ENCODE measurements around the gene PAX9. TPM values are rescaled to one million over a fixed set of nuclear protein-coding genes. Genes with fewer than 3 reads are reported as not detected.

Gene PAX9
- total and polyA plus RNA-seq, 10 donors, result 0.02 to 0.43 (median 0.07) TPM; not detected in 3

DNA sequence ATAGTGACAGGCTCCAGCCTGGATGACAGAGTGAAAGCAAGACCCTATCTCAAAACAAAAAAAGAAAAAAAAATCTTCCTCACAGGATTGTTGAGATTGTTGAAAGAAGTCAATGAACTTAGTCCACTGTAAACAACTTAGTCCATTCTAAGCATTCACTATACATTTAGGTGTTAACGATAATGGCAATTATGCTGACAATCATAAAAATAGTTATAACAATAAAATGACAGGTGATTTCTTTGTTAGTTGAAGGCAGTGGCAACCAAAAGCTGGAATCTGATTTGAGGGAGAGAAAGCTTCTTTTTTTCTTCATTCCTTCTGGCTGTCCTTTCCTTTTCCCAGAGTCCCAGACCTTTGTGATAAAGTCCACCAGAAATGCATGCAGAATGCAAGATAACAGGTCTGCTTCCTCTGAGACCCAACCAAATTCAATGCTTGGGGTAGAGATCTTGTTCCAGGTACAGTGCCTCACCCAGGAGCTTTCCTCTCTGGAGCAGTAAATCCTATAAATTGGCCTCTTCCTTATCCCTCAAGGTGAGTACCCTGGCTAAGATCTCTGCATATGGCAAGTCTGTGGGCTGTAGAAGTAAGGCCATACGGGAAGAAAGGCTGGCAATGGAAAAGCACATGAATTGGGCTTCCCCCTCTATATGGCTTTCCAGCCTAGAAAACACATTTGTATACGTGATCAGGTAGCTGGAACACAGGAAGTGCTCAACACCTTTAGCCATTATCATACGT lies 52.5 kb downstream of the PAX9 start:
- no peaks in the 10 kb centered on the region for H3K36me3 ChIP-seq
- H3K27me3 ChIP-seq (replicated peaks in 1 of 7), result no peaks in the 10 kb centered on the region
- TF ChIP-seq POLR2AphosphoS5 (IDR thresholded peaks at IDR 0.05) (no peak), POLR2A (IDR thresholded peaks at IDR 0.05) (no peak)
- TF ChIP-seq, protein P1, sequence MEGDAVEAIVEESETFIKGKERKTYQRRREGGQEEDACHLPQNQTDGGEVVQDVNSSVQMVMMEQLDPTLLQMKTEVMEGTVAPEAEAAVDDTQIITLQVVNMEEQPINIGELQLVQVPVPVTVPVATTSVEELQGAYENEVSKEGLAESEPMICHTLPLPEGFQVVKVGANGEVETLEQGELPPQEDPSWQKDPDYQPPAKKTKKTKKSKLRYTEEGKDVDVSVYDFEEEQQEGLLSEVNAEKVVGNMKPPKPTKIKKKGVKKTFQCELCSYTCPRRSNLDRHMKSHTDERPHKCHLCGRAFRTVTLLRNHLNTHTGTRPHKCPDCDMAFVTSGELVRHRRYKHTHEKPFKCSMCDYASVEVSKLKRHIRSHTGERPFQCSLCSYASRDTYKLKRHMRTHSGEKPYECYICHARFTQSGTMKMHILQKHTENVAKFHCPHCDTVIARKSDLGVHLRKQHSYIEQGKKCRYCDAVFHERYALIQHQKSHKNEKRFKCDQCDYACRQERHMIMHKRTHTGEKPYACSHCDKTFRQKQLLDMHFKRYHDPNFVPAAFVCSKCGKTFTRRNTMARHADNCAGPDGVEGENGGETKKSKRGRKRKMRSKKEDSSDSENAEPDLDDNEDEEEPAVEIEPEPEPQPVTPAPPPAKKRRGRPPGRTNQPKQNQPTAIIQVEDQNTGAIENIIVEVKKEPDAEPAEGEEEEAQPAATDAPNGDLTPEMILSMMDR (IDR thresholded peaks at IDR 0.05 in 8 of 11, conservative IDR thresholded peaks at IDR 0.05 in 3 of 11), result no peak
- intact Hi-C loops (cut with DNase I; ENCODE audit: low total_unique reads), result no loop called here
- no peaks in the 10 kb centered on the region for H3K4me1 ChIP-seq
- DNase-seq, result no peak
- H3K27ac ChIP-seq, result no peak overlapping the region
- WGBS, 5 donors, result 70 to 73% (median 72%) methylated on average over 4 of the region's 4 CpGs
- no peaks in the 10 kb centered on the region for H3K9me3 ChIP-seq
- no peak overlapping the region for H3K4me3 ChIP-seq

DNA sequence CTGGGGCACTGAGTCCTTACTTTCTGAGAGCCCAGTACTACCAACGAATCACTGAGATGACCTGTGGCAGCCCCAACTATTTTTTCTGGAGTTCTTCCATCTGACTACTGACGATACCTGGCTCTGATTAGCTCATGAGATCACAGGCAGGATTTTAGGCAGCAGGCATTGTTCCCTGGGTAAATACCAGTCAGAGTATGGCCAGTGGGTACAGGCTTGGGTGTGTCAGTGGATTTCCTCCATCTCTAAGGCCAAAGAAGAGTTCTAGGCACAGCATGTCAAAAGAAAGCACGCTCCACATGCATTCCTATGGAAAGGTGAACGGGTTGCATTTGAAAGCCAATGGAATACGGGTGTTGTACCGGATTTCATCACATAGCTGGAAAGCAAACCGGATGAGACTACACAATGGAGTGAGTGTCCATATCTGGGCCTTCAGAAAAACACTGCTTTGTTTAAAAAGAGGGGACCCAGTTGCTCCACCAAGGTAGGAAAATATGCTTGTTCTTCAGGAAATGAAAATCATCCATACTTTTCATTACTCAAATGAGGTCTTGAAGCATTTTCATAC lies 55.0 kb downstream of the PAX9 start:
- TF ChIP-seq POLR2A (IDR thresholded peaks at IDR 0.05) (no peak), POLR2AphosphoS5 (IDR thresholded peaks at IDR 0.05) (no peak)
- TF ChIP-seq, protein P1 (IDR thresholded peaks at IDR 0.05 in 8 of 11, conservative IDR thresholded peaks at IDR 0.05 in 3 of 11), result no peak
- Histone ChIP-seq H3K4me3 (no peak overlapping the region), H3K9me3 (no peaks in the 10 kb centered on the region), H3K36me3 (no peaks in the 10 kb centered on the region), H3K4me1 (no peaks in the 10 kb centered on the region), H3K27me3 (replicated peaks in 1 of 7) (no peaks in the 10 kb centered on the region), H3K27ac (no peak overlapping the region)
- DNase-seq, result no peak
- WGBS, 5 donors, result 72 to 81% (median 79%) methylated on average over 7 of the region's 7 CpGs
- intact Hi-C loops (cut with DNase I; ENCODE audit: low total_unique reads), result no loop called here

DNA sequence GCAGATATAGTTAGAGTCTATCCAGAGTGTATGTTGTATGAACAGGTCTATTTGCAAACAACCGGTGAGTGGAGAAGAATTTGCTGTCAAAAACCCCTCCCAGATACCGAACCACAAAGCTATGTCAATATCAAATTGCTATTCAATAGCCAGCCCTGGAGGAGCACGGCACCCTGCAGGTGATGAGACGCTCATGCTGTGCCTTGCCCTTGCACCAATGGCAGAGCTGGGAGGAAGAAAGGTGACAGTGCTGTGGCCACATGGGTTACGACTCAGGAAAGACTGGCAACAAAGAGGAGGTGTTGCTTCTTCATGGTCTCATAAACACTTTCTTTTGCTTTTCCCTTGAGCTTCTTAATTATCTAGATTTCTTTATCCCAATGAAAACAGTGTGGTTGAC lies 55.7 kb downstream of the PAX9 start:
- Histone ChIP-seq H3K4me1 (no peaks in the 10 kb centered on the region), H3K4me3 (no peak overlapping the region), H3K9me3 (no peaks in the 10 kb centered on the region), H3K27me3 (replicated peaks in 1 of 7) (no peaks in the 10 kb centered on the region), H3K27ac (no peak overlapping the region), H3K36me3 (no peaks in the 10 kb centered on the region)
- TF ChIP-seq POLR2A (IDR thresholded peaks at IDR 0.05), result no peak
- TF ChIP-seq, protein P1 (IDR thresholded peaks at IDR 0.05 in 8 of 11, conservative IDR thresholded peaks at IDR 0.05 in 3 of 11), result no peak
- no peak for TF ChIP-seq POLR2AphosphoS5 (IDR thresholded peaks at IDR 0.05)
- WGBS, 5 donors, result 53 to 74% (median 62%) methylated on average over 5 of the region's 5 CpGs
- intact Hi-C loops (cut with DNase I; ENCODE audit: low total_unique reads), result no loop called here
- no peak for DNase-seq

DNA sequence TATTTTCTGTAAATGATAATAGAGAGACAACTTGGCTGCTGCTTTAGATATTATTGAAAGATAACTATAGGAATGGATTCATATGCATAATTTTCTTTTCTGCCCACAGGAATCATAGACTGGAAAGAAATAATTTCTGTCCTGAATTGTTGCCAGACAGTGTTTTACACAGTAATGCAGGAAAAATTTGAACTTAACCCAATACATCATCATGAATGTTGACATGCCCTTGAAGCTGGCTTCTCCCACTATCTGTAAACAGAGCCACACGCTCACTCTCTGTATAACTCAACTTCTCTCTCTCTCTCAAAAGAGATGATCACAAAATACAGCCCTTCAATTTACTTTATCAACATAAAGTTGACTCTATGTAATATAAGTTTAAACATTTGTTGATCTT lies 56.6 kb downstream of the PAX9 start:
- no peaks in the 10 kb centered on the region for H3K9me3 ChIP-seq
- WGBS, 5 donors, result 58 to 76% (median 72%) methylated on average over 1 of the region's 1 CpG
- H3K4me3 ChIP-seq, result no peak overlapping the region
- TF ChIP-seq POLR2AphosphoS5 (IDR thresholded peaks at IDR 0.05), result no peak
- no peak for TF ChIP-seq POLR2A (IDR thresholded peaks at IDR 0.05)
- TF ChIP-seq, protein P1 (IDR thresholded peaks at IDR 0.05 in 8 of 11, conservative IDR thresholded peaks at IDR 0.05 in 3 of 11), result no peak
- no peaks in the 10 kb centered on the region for H3K27me3 ChIP-seq (replicated peaks in 1 of 7)
- intact Hi-C loops (cut with DNase I; ENCODE audit: low total_unique reads), result no loop called here
- no peak for DNase-seq
- H3K36me3 ChIP-seq, result no peaks in the 10 kb centered on the region
- H3K27ac ChIP-seq, result no peak overlapping the region
- H3K4me1 ChIP-seq, result no peaks in the 10 kb centered on the region

Measured in spleen (tissue), 11 donors.